HepG2 (cell line): Measurements from ENCODE around the gene ETV6. TPM values are rescaled to one million over a fixed set of nuclear protein-coding genes. Genes with fewer than 3 reads are reported as not detected.

Experiments used
- ATAC-seq: fragments of 200-7000 bp; cut with Tn5 transposase; 3 replicates; pipeline ENCODE4 v1.9.1; 2020; ENCODE audit warnings: mild to moderate bottlenecking, moderate library complexity
- BruUV-seq: library from RNA; stranded (reverse); fragments of 400-500 nt; replicated peaks from 2 replicates; lab custom pipeline; 2021; lab: Mats Ljungman, UMichigan
- CTCF ChIA-PET: fragments of 300-600 bp; formaldehyde crosslinking; extraction: SDS; loops from one replicate; lab custom pipeline; 2021; ENCODE audit warnings: low total read pairs, inconsistent platforms, low intra/inter-chr PET ratio; lab: Yijun Ruan, JAX
- POLR2A ChIA-PET: fragments of 350-600 bp; sonication (Branson Sonifier 250); formaldehyde crosslinking; loops from one replicate; lab custom pipeline; 2020; ENCODE audit warnings: antibody characterized with exemption, inconsistent platforms; lab: Yijun Ruan, JAX
- DNase-seq: peaks from one replicate; pipeline ENCODE4 v3.0.0-alpha.2; 2015; ENCODE audit warnings: low spot score
- FAIRE-seq: peaks from 3 replicates; lab custom pipeline; 2011; peaks lifted over from hg19 to GRCh38; lab: Jason Lieb, UNC
- H2AFZ ChIP-seq: one replicate; pipeline ENCODE4 v1.6.1; 2011; ENCODE audit warnings: low read length, inconsistent platforms
- H3K27ac ChIP-seq: fragments of 300-600 bp; 3 replicates; pipeline ENCODE4 v1.8.0; 2011; ENCODE audit warnings: mixed run types, mild to moderate bottlenecking, mixed read lengths, low read length, inconsistent platforms; ENCODE audit not compliant: insufficient read depth; ENCODE audit errors: extremely low read length
- H3K27me3 ChIP-seq, 2 experiments: fragments of 200-600 bp in 1 of 2; 2 replicates in 1 of 2; 3 replicates in 1 of 2; pipeline versions ENCODE4 v1.6.0 to v1.8.0; 2011; ENCODE audit warnings: low read length in 2 of 2, mild to moderate bottlenecking in 2 of 2, moderate library complexity in 2 of 2, inconsistent platforms in 1 of 2; ENCODE audit not compliant: insufficient read depth in 2 of 2, control insufficient read depth in 1 of 2
- H3K36me3 ChIP-seq, 2 experiments: fragments of 200-600 bp in 1 of 2; replicated peaks in 1 of 2; 2 replicates in 1 of 2; 3 replicates in 1 of 2; pipeline versions ENCODE4 v1.5.1 to v1.8.0; 2011; ENCODE audit warnings: low read length in 2 of 2, inconsistent platforms in 1 of 2; ENCODE audit not compliant: insufficient read depth in 2 of 2, control insufficient read depth in 1 of 2
- H3K4me1 ChIP-seq: 2 replicates; pipeline ENCODE4 v1.5.1; 2012; ENCODE audit warnings: low read length, inconsistent platforms; ENCODE audit not compliant: insufficient read depth
- H3K4me2 ChIP-seq: 2 replicates; pipeline ENCODE4 v1.6.0; 2011; ENCODE audit warnings: low read depth, low read length, inconsistent platforms
- H3K4me3 ChIP-seq, 3 experiments: fragments of 200-600 bp in 1 of 3; sonication (generic), shearing (Covaris generic) in 1 of 3; replicated peaks in 1 of 3; 2 replicates each; pipeline ENCODE4 v1.5.1; 2011 to 2016; ENCODE audit warnings: low read length in 3 of 3, inconsistent platforms in 2 of 3, low read depth in 2 of 3, mild to moderate bottlenecking in 2 of 3, control low read depth in 1 of 3, mixed read lengths in 1 of 3; ENCODE audit not compliant: insufficient read depth in 1 of 3
- H3K79me2 ChIP-seq: one replicate; pipeline ENCODE4 v1.6.1; 2011; ENCODE audit warnings: low read length, inconsistent platforms; ENCODE audit not compliant: insufficient read depth
- H3K9ac ChIP-seq: 2 replicates; pipeline ENCODE4 v1.6.0; 2011; ENCODE audit warnings: mild to moderate bottlenecking, low read depth, low read length, inconsistent platforms; ENCODE audit not compliant: insufficient read depth
- H3K9me3 ChIP-seq: 2 replicates; pipeline ENCODE4 v1.5.1; 2012; ENCODE audit warnings: mild to moderate bottlenecking, low read length
- H4K20me1 ChIP-seq: 2 replicates; pipeline ENCODE4 v1.6.0; 2011; ENCODE audit warnings: inconsistent platforms, mild to moderate bottlenecking, low read length, moderate library complexity; ENCODE audit not compliant: insufficient read depth
- ERF ChIP-seq: IDR thresholded peaks from 2 replicates; pipeline ENCODE4 v1.6.1; 2018; ENCODE audit warnings: missing biosample characterization, missing genetic modification reagents
- GFI1 ChIP-seq: sonication (generic); formaldehyde crosslinking; IDR thresholded peaks from 2 replicates; pipeline ENCODE4 v1.5.0; 2020; ENCODE audit warnings: missing genetic modification reagents, mild to moderate bottlenecking, borderline replicate concordance
- HNF4A ChIP-seq: sonication (generic); formaldehyde crosslinking; IDR thresholded peaks from 2 replicates; pipeline ENCODE4 v1.4.0; 2020; ENCODE audit warnings: missing genetic modification reagents
- MIXL1 ChIP-seq: IDR thresholded peaks from 2 replicates; pipeline ENCODE4 v1.6.1; 2016
- MTA3 ChIP-seq: sonication (generic); formaldehyde crosslinking; IDR thresholded peaks from 2 replicates; pipeline ENCODE4 v1.4.0; 2020; ENCODE audit warnings: missing genetic modification reagents
- MTERF4 ChIP-seq: sonication (generic); formaldehyde crosslinking; IDR thresholded peaks from 2 replicates; pipeline ENCODE4 v1.8.0; 2023; ENCODE audit warnings: mild to moderate bottlenecking, missing genetic modification reagents
- PATZ1 ChIP-seq: sonication (generic); formaldehyde crosslinking; IDR thresholded peaks from 2 replicates; pipeline ENCODE4 v1.4.0; 2020; ENCODE audit warnings: missing genetic modification reagents
- PHF21A ChIP-seq: sonication (generic); formaldehyde crosslinking; IDR thresholded peaks from 2 replicates; pipeline ENCODE4 v1.5.0; 2020; ENCODE audit warnings: mild to moderate bottlenecking, missing genetic modification reagents
- PITX1 ChIP-seq: sonication (generic); formaldehyde crosslinking; IDR thresholded peaks from 2 replicates; pipeline ENCODE4 v1.5.1; 2020; ENCODE audit warnings: mild to moderate bottlenecking, missing genetic modification reagents
- SKI ChIP-seq: fragments of 450-650 bp; IDR thresholded peaks from one replicate; pipeline ENCODE4 v1.6.1; 2018; ENCODE audit warnings: mild to moderate bottlenecking; ENCODE audit not compliant: partially characterized antibody
- STAG1 ChIP-seq: sonication (generic); formaldehyde crosslinking; IDR thresholded peaks from 2 replicates; pipeline ENCODE4 v1.4.0; 2020; ENCODE audit warnings: missing genetic modification reagents
- ZNF484 ChIP-seq: sonication (generic); formaldehyde crosslinking; IDR thresholded peaks from 2 replicates; pipeline ENCODE4 v1.5.1; 2020; ENCODE audit warnings: mild to moderate bottlenecking, low read depth, missing genetic modification reagents, borderline replicate concordance
- ZNF510 ChIP-seq: sonication (generic); formaldehyde crosslinking; IDR thresholded peaks from 2 replicates; pipeline ENCODE4 v1.4.0; 2020; ENCODE audit warnings: low read depth, mild to moderate bottlenecking, missing genetic modification reagents
- ZNF570 ChIP-seq: sonication (generic); formaldehyde crosslinking; IDR thresholded peaks from 2 replicates; pipeline ENCODE4 v1.4.0; 2020; ENCODE audit warnings: mild to moderate bottlenecking, missing genetic modification reagents, borderline replicate concordance
- ZNF790 ChIP-seq: sonication (generic); formaldehyde crosslinking; IDR thresholded peaks from 2 replicates; pipeline ENCODE4 v1.8.0; 2022; ENCODE audit warnings: missing genetic modification reagents, mild to moderate bottlenecking, borderline replicate concordance
- WGBS: methylation state at CpG from one replicate; pipeline ENCODE4 v1.1.6; 2017; ENCODE audit warnings: low lambda C conversion rate; 5-methylcytosine and 5-hydroxymethylcytosine counted together
- in situ Hi-C: cut with HindIII; loops from 2 replicates; pipeline ENCODE4 v1.10.0; 2017; ENCODE audit warnings: low pct_unique_long_range_greater_than_20kb; ENCODE audit not compliant: extremely low pct_ligation_motif_present
- intact Hi-C: fragments of 100-400 bp; cut with micrococcal nuclease; formaldehyde crosslinking; loops from one replicate; pipeline ENCODE4 v1.10.0; 2022; ENCODE audit not compliant: unreplicated experiment
- polyA plus RNA-seq, 8 experiments: library from polyadenylated mRNA; depleted of rRNA in 3 of 8; stranded (reverse) in 7 of 8; unstranded in 1 of 8; fragments of >200 nt; fragmentation: Illumina TruSeq in 4 of 8; extraction: Trizol in 4 of 8; gene quantifications; 2 replicates each; pipeline versions ENCODE4 v1.2.1 to v1.2.3, GENCODE V29; 2011 to 2016; ENCODE audit warnings: low read depth in 4 of 8, missing spikeins in 1 of 8, mixed read lengths in 1 of 8; ENCODE audit not compliant: insufficient read depth in 1 of 8
- total RNA-seq, 5 experiments: library from RNA; depleted of rRNA; stranded (reverse); fragments of >200 nt; fragmentation: Illumina TruSeq; extraction: Trizol; gene quantifications; 2 replicates each; pipeline ENCODE4 v1.2.3, GENCODE V29; 2016; ENCODE audit warnings: low read depth in 1 of 5
- TF ChIP-seq, protein P1 (sequence below), 2 experiments: fragments of 450-650 bp in 1 of 2; sonication (generic) in 1 of 2; formaldehyde crosslinking; IDR thresholded peaks; 2 replicates each; pipeline versions ENCODE4 v1.5.0 to v1.8.0; 2020 to 2022; ENCODE audit warnings: mild to moderate bottlenecking in 1 of 2, missing genetic modification reagents in 1 of 2
- TF ChIP-seq, protein P2 (sequence below): sonication (generic); formaldehyde crosslinking; IDR thresholded peaks from 2 replicates; pipeline ENCODE4 v1.5.0; 2020; ENCODE audit warnings: missing genetic modification reagents

The ETV6 gene
- total and polyA plus RNA-seq, 2 of the 13 experiments (the other 11 are each of a cell fraction or from before 2014, with no cell fraction given), result 2.2 to 3.0 TPM

DNA sequence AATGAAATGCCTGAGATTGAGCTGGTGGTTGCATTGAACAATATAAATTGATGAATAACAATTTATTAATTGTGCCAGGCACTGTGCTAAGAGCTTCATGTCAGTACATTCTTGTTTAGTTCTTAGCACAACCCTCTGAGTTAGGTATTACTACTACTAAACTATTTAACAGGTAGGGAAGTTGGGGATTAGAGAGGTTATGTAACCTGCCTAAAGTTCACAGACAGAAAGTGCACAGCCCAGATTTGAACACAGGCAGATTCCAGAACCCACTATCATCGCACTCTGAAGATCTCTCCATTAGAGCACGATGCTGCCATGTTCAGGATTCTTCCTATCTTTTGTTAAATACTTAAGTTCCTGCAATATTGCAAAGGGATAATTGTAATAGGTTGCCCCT, 49.3 kb downstream of the ETV6 start:
- no peaks in the 10 kb centered on the region for H3K9me3 ChIP-seq
- no peak overlapping the region for H3K27ac ChIP-seq
- BruUV-seq, result no TSS peak
- in situ Hi-C loops (no loop called here), intact Hi-C loops (no loop called here)
- ATAC-seq (no peak), FAIRE-seq (no peak), DNase-seq (no peak)
- no peak overlapping the region for H3K9ac ChIP-seq
- 64% methylated on average over 2 of the region's 2 CpGs for WGBS
- no peak overlapping the region for H2AFZ ChIP-seq
- no peaks in the 10 kb centered on the region for H4K20me1 ChIP-seq
- peaks cover 52% of the 10 kb centered on the region for H3K4me1 ChIP-seq
- ChIA-PET POLR2A (no interaction called here), CTCF (no interaction called here)
- H3K36me3 ChIP-seq, result no peaks in the 10 kb centered on the region
- no peaks in the 10 kb centered on the region for H3K27me3 ChIP-seq
- H3K4me2 ChIP-seq, result no peak overlapping the region
- H3K4me3 ChIP-seq, result no peak overlapping the region
- no peaks in the 10 kb centered on the region for H3K79me2 ChIP-seq
- TF ChIP-seq, protein P1, sequence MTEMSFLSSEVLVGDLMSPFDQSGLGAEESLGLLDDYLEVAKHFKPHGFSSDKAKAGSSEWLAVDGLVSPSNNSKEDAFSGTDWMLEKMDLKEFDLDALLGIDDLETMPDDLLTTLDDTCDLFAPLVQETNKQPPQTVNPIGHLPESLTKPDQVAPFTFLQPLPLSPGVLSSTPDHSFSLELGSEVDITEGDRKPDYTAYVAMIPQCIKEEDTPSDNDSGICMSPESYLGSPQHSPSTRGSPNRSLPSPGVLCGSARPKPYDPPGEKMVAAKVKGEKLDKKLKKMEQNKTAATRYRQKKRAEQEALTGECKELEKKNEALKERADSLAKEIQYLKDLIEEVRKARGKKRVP (CRISPR knock-in tag; IDR thresholded peaks at IDR 0.05), result no peak
- TF ChIP-seq PATZ1, result no peak
- no peak for TF ChIP-seq MTERF4 (CRISPR knock-in tag)
- TF ChIP-seq ZNF510, result no peak
- TF ChIP-seq ZNF484 (CRISPR knock-in tag), result no peak
- TF ChIP-seq ZNF570, result no peak
- peak; percentile 64; the same call in 1 of the 2 replicates for TF ChIP-seq PITX1 (CRISPR knock-in tag)
- TF ChIP-seq MTA3 (CRISPR knock-in tag), result no peak
- TF ChIP-seq GFI1 (CRISPR knock-in tag), result peak; percentile 87
- no peak for TF ChIP-seq ZNF790 (CRISPR knock-in tag)
- no peak for TF ChIP-seq MIXL1 (CRISPR knock-in tag)
- no peak for TF ChIP-seq SKI
- 0 out of 2 replicates have a peak, but pooled peaks have one; percentile 28 for TF ChIP-seq HNF4A
- 0 out of 2 replicates have a peak, but pooled peaks have one; percentile 26 for TF ChIP-seq PHF21A (CRISPR knock-in tag)
- TF ChIP-seq ERF (CRISPR knock-in tag), result no peak
- TF ChIP-seq, protein P2, sequence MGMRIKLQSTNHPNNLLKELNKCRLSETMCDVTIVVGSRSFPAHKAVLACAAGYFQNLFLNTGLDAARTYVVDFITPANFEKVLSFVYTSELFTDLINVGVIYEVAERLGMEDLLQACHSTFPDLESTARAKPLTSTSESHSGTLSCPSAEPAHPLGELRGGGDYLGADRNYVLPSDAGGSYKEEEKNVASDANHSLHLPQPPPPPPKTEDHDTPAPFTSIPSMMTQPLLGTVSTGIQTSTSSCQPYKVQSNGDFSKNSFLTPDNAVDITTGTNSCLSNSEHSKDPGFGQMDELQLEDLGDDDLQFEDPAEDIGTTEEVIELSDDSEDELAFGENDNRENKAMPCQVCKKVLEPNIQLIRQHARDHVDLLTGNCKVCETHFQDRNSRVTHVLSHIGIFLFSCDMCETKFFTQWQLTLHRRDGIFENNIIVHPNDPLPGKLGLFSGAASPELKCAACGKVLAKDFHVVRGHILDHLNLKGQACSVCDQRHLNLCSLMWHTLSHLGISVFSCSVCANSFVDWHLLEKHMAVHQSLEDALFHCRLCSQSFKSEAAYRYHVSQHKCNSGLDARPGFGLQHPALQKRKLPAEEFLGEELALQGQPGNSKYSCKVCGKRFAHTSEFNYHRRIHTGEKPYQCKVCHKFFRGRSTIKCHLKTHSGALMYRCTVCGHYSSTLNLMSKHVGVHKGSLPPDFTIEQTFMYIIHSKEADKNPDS, result no peak
- no peak for TF ChIP-seq STAG1 (CRISPR knock-in tag)
